ENCODE results near the gene CCDC148.

GRCh38 chr2:158478816-158479215 lies 22.3 kb upstream of the CCDC148 start:
- TF ChIP-seq POLR2A (IDR thresholded peaks at IDR 0.05; ENCODE audit: low read length) (no peak), GATA1 (IDR thresholded peaks at IDR 0.05; ENCODE audit: low read depth, low read length) (no peak)

Data from erythroblast (primary cell).